ENCODE results near the gene YARS2.
A peak's percentile ranks its signal among the peaks of the same experiment; 100 is the strongest.
"Not testable (repeated sequence)": the region's sequence is repeated elsewhere in the genome, so short reads cannot be mapped to it uniquely, and the experiment has no call there.

Gene YARS2

GRCh38 chr12:32743264-32743663, 12.4 kb downstream of the YARS2 start:
- DNase-seq: no peak

- DNase-seq: no peak
Measured at GRCh38 chr12:32742133-32742532, 13.6 kb downstream of the YARS2 start.

GRCh38 chr12:32739279-32739678, 16.4 kb downstream of the YARS2 start:
- no peak for DNase-seq

GRCh38 chr12:32737715-32738114, 18.0 kb downstream of the YARS2 start:
- DNase-seq: no peak

- no peak for DNase-seq
Measured at GRCh38 chr12:32736445-32736844, 19.3 kb downstream of the YARS2 start.

GRCh38 chr12:32734952-32735351, 20.7 kb downstream of the YARS2 start:
- DNase-seq: no peak

- no peak for DNase-seq
Measured at GRCh38 chr12:32727237-32727636, 28.5 kb downstream of the YARS2 start.

GRCh38 chr12:32726286-32726685, 29.4 kb downstream of the YARS2 start:
- DNase-seq: no peak

- DNase-seq: not testable (repeated sequence)
Measured at GRCh38 chr12:32725308-32725707, 30.4 kb downstream of the YARS2 start.

- no peak for DNase-seq
Measured at GRCh38 chr12:32718926-32719325, 36.8 kb downstream of the YARS2 start.

- no peak for DNase-seq
Measured at GRCh38 chr12:32714772-32715171, 40.9 kb downstream of the YARS2 start.

GRCh38 chr12:32708926-32709325, 46.8 kb downstream of the YARS2 start:
- no peak for DNase-seq

- DNase-seq: no peak
Measured at GRCh38 chr12:32706335-32707024, 49.2 kb downstream of the YARS2 start.

- no peak for DNase-seq
Measured at GRCh38 chr12:32705783-32706182, 49.9 kb downstream of the YARS2 start.

GRCh38 chr12:32702946-32703345, 52.8 kb downstream of the YARS2 start:
- no peak for DNase-seq

GRCh38 chr12:32702473-32702872, 53.2 kb downstream of the YARS2 start:
- DNase-seq: no peak

- not testable (repeated sequence) for DNase-seq
Measured at GRCh38 chr12:32699437-32699836, 56.3 kb downstream of the YARS2 start.

- DNase-seq: peak; percentile 42
Measured at GRCh38 chr12:32698285-32698684, 57.4 kb downstream of the YARS2 start.

- DNase-seq: no peak
Measured at GRCh38 chr12:32697445-32697844, 58.3 kb downstream of the YARS2 start.

All from NCI-H2081 treated with DMSO at 0.1 percent for 48 hours (cell line).